ENCODE results near the gene NEUROG2.

The NEUROG2 gene

DNA sequence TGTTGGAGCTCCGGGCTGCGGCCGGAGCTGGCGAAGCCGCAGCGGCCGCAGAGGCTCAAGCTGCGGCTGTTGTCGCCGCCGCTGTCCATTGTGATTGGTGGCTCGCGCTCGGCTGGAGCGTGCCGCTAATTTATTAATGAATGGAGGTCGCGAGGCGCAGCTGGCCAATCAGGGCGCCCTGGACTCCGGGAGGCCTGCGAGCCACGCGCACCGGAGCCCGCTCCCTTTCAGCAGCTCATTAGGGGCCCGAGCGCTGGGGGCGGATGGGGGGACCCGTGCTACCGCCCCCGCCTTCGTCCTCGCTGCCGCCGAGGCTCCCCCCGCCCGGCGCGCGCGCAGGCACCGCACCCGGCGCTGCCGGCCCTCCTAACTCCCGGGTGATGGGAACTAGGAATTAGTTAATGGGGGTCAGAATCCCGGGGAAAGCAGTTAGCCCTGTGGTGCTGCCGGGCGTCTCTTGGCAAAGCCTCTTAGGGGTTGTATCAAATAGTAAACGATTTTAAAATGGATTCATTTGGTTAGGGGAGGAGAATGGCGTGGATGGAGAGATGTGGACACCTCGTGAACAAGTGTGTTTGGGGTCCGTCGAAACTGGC lies 589 bp upstream of the NEUROG2 start:
- H3K9me3 Mint-ChIP-seq, result no peaks in the 10 kb centered on the region
- no peaks in the 10 kb centered on the region for H3K36me3 Mint-ChIP-seq (ENCODE audit: low read depth)
- no peak for DNase-seq (ENCODE audit: low spot score)
- peaks cover 92% of the 10 kb centered on the region for H3K27me3 Mint-ChIP-seq (ENCODE audit: low read depth)
- H3K27ac Mint-ChIP-seq, result no peak overlapping the region
- H3K4me1 Mint-ChIP-seq (ENCODE audit: low read depth), result peaks cover 48% of the 10 kb centered on the region
- H3K4me3 Mint-ChIP-seq, result peak overlapping the region; percentile 85

GRCh38 chr4:112515198-112516065 lies 548 bp downstream of the NEUROG2 start:
- no peaks in the 10 kb centered on the region for H3K36me3 Mint-ChIP-seq (ENCODE audit: low read depth)
- peaks cover 48% of the 10 kb centered on the region for H3K4me1 Mint-ChIP-seq (ENCODE audit: low read depth)
- H3K27me3 Mint-ChIP-seq (ENCODE audit: low read depth), result peaks cover 90% of the 10 kb centered on the region
- peak overlapping the region; percentile 85 for H3K4me3 Mint-ChIP-seq
- H3K27ac Mint-ChIP-seq, result peak overlapping the region; percentile 81
- H3K9me3 Mint-ChIP-seq, result no peaks in the 10 kb centered on the region
- DNase-seq (ENCODE audit: low spot score), result peak; percentile 47

DNA sequence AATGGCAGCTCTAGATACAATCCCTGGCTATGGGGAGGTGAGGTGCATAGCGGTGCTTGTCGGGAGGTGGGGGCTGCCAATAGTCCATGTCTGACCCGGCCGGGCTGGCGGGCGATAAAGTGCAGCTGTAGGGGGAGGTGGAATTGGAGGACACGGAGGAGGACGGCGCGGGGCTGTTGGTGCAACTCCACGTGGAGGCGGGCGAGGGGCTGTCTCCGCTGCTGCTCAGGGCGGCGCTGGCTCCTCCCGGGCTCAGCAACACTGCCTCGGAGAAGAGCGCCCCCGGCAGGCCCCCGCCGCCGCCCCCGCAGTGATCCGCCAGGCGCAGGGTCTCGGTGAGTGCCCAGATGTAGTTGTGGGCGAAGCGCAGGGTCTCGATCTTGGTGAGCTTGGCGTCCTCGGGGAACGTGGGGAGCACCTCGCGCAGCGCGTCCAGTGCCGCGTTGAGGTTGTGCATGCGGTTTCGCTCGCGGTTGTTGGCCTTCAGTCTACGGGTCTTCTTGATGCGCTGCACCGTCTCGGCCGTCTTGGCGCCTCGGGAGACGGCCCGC lies 1.3 kb downstream of the NEUROG2 start:
- Mint-ChIP-seq H3K27ac (peak overlapping the region; percentile 37), H3K9me3 (no peaks in the 10 kb centered on the region), H3K4me1 (ENCODE audit: low read depth) (peaks cover 47% of the 10 kb centered on the region), H3K36me3 (ENCODE audit: low read depth) (no peaks in the 10 kb centered on the region), H3K4me3 (peak overlapping the region; percentile 85), H3K27me3 (ENCODE audit: low read depth) (peaks cover 88% of the 10 kb centered on the region)
- no peak for DNase-seq (ENCODE audit: low spot score)

DNA sequence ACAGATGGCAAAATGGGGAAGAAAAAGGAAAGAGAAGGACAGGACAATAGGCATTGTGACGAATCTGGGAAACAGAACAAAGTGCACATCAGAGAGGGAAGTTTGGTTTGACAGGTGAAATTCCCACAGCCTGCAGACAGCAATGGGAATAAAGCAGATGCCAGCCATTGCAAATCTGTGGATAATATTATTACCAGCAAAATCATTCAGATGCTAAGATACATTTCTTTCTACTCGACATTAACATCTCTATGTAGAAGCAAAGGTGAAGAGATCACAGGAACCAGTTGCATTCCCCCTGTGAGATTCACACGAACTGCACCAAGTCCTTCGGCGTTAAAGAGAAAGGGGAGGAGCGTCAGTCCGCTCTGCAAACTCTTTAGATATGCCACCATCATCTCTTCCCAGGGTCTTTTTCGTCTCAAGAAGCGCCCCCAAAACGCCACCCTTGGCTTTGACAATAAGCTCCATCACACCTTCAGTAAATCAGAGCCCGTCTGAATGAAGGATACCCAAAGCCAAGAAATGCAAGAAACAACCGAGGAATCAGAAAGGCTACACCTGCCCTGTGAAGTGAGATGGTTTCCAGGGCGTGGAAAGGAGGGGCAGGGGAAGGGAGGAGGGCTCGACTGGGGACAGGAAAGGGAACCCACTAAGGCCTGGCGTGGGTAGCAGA lies 1.9 kb downstream of the NEUROG2 start:
- Mint-ChIP-seq H3K27ac (peak overlapping the region; percentile 37), H3K4me3 (peak overlapping the region; percentile 85), H3K36me3 (ENCODE audit: low read depth) (no peaks in the 10 kb centered on the region), H3K4me1 (ENCODE audit: low read depth) (peaks cover 50% of the 10 kb centered on the region), H3K27me3 (ENCODE audit: low read depth) (peaks cover 88% of the 10 kb centered on the region), H3K9me3 (no peaks in the 10 kb centered on the region)
- no peak for DNase-seq (ENCODE audit: low spot score)

DNA sequence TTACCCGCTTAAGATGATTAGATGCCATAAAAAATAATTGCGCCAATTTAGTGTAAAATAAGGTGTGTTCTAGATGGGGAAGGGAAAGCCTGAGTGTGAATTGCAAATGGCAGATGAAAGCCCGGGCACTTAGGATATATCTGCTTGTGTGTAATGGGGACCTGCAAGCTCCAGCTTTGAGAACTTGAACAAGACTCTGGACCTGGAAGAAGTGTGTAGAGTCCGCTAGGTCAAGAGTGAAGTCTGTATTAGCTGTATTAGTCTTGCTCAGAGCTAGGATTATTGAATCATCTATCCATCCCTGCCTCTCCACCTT lies 4.2 kb downstream of the NEUROG2 start:
- H3K4me3 Mint-ChIP-seq, result no peak overlapping the region
- H3K27me3 Mint-ChIP-seq (ENCODE audit: low read depth), result peaks cover 85% of the 10 kb centered on the region
- no peak for DNase-seq (ENCODE audit: low spot score)
- no peaks in the 10 kb centered on the region for H3K36me3 Mint-ChIP-seq (ENCODE audit: low read depth)
- no peaks in the 10 kb centered on the region for H3K9me3 Mint-ChIP-seq
- peaks cover 38% of the 10 kb centered on the region for H3K4me1 Mint-ChIP-seq (ENCODE audit: low read depth)
- H3K27ac Mint-ChIP-seq, result no peak overlapping the region

- Mint-ChIP-seq H3K36me3 (ENCODE audit: low read depth) (no peaks in the 10 kb centered on the region), H3K27ac (no peak overlapping the region), H3K9me3 (no peaks in the 10 kb centered on the region), H3K4me1 (ENCODE audit: low read depth) (peaks cover 37% of the 10 kb centered on the region), H3K4me3 (peak overlapping the region; percentile 52), H3K27me3 (ENCODE audit: low read depth) (peaks cover 86% of the 10 kb centered on the region)
- DNase-seq (ENCODE audit: low spot score), result no peak
These were observed 4.7 kb downstream of the NEUROG2 start for GRCh38 chr4:112511093-112511802.

DNA sequence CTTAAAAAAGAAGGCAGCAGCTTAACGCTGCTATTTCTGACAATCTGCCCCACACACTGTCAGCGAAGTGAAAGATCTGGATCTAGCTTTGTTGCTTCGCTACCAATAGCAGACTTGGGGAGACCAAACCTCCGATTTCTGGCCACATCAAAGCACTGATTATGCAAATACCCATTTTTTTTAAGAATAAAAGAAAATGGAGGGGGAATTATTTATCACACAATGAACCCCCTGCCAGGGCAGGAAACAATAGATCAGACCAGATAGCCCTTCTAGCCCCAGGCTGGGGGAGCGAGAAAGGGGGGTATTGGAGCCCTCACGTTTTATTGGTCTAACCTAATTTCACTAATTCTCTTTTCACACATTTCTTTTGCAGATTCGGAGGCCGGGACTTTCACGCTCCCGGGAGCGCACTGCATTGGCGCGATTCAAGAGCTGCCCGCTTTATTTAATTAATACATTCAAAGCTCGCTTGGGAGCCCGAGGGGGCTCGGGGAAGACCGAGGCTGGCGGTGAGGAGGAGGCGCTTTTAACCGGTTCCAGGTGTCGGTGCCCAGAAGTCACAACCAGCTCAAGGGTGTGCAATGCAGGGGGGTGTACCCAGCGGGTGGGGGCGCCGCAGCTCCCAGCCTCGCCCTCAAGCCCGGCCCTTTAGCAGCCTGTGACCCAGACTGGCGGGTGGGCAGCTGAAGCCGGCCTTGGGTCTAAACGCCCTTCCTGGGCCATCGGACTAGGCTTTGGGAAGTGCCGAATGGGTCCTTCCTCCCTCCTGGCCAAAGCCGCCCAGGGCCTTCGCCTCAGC lies 5.5 kb downstream of the NEUROG2 start:
- H3K27me3 Mint-ChIP-seq (ENCODE audit: low read depth), result peaks cover 87% of the 10 kb centered on the region
- no peaks in the 10 kb centered on the region for H3K36me3 Mint-ChIP-seq (ENCODE audit: low read depth)
- H3K4me1 Mint-ChIP-seq (ENCODE audit: low read depth), result peaks cover 37% of the 10 kb centered on the region
- H3K4me3 Mint-ChIP-seq, result no peak overlapping the region
- DNase-seq (ENCODE audit: low spot score), result no peak
- H3K27ac Mint-ChIP-seq, result no peak overlapping the region
- H3K9me3 Mint-ChIP-seq, result no peaks in the 10 kb centered on the region

- Mint-ChIP-seq H3K27me3 (ENCODE audit: low read depth) (peaks cover 85% of the 10 kb centered on the region), H3K9me3 (no peaks in the 10 kb centered on the region), H3K4me1 (ENCODE audit: low read depth) (peaks cover 34% of the 10 kb centered on the region), H3K27ac (peak overlapping the region; percentile 49), H3K36me3 (ENCODE audit: low read depth) (no peaks in the 10 kb centered on the region), H3K4me3 (peak overlapping the region; percentile 55)
- no peak for DNase-seq (ENCODE audit: low spot score)
These were observed 6.5 kb downstream of the NEUROG2 start for GRCh38 chr4:112509243-112510141.

DNA sequence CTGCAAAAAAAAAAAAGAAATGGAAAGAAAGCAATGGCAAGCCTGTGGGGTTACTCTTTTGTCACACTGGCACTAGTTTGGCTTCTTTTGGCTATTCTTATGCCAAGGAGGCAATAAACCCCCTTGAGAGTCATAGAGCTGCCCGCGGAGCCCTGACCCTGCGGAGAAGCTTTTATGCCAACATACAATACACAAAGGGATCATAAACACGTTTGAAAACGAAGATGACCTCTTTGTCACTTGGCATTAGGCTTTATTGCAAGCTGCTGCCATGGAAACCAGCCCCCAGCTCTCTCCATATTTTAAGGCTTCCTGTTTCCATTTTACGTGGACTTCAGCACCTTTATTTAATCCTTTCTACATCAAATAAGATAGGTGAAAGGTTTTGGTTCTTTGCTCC lies 7.6 kb downstream of the NEUROG2 start:
- H3K27ac Mint-ChIP-seq, result no peak overlapping the region
- no peaks in the 10 kb centered on the region for H3K36me3 Mint-ChIP-seq (ENCODE audit: low read depth)
- H3K4me3 Mint-ChIP-seq, result no peak overlapping the region

GRCh38 chr4:112504807-112505206 lies 11.2 kb downstream of the NEUROG2 start:
- Mint-ChIP-seq H3K4me3 (no peak overlapping the region), H3K36me3 (ENCODE audit: low read depth) (no peaks in the 10 kb centered on the region), H3K9me3 (no peaks in the 10 kb centered on the region), H3K4me1 (ENCODE audit: low read depth) (peaks cover 13% of the 10 kb centered on the region), H3K27me3 (ENCODE audit: low read depth) (peaks cover 69% of the 10 kb centered on the region), H3K27ac (no peak overlapping the region)
- no peak for DNase-seq (ENCODE audit: low spot score)

More for the DNA sequence above, 7.6 kb downstream of the NEUROG2 start:
- DNase-seq (ENCODE audit: low spot score), result no peak
- H3K27me3 Mint-ChIP-seq (ENCODE audit: low read depth), result peaks cover 82% of the 10 kb centered on the region
- H3K4me1 Mint-ChIP-seq (ENCODE audit: low read depth), result peaks cover 25% of the 10 kb centered on the region
- no peaks in the 10 kb centered on the region for H3K9me3 Mint-ChIP-seq

DNA sequence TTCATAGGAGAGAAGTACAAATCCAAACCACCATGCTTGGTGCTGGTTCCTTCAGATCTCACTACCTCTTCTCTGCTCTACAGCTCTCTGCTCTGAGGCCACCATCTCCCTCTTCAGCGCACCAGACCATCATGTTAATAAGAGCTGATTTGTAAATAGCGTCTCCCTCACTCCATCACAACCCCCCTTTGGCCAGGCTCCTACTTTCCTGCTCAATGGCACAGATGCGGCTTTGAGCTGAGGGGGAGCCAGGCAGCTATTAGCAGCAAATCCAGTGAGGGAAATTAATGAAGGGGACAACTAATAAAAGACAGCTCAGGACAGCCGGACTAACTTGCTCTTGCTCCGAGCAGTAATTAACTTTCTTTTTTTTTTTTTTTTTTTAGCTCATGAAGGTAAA lies 13.1 kb downstream of the NEUROG2 start:
- no peaks in the 10 kb centered on the region for H3K9me3 Mint-ChIP-seq
- no peak overlapping the region for H3K27ac Mint-ChIP-seq
- H3K4me1 Mint-ChIP-seq (ENCODE audit: low read depth), result no peaks in the 10 kb centered on the region
- H3K4me3 Mint-ChIP-seq, result no peak overlapping the region
- DNase-seq (ENCODE audit: low spot score), result no peak
- H3K27me3 Mint-ChIP-seq (ENCODE audit: low read depth), result peaks cover 49% of the 10 kb centered on the region
- no peaks in the 10 kb centered on the region for H3K36me3 Mint-ChIP-seq (ENCODE audit: low read depth)

- no peak overlapping the region for H3K27ac Mint-ChIP-seq
These were observed 23.7 kb downstream of the NEUROG2 start for GRCh38 chr4:112492321-112492720.

More at GRCh38 chr4:112492321-112492720, 23.7 kb downstream of the NEUROG2 start:
- H3K27me3 Mint-ChIP-seq (ENCODE audit: low read depth), result peaks cover 2% of the 10 kb centered on the region
- peaks cover 14% of the 10 kb centered on the region for H3K9me3 Mint-ChIP-seq
- H3K4me3 Mint-ChIP-seq, result no peak overlapping the region
- H3K36me3 Mint-ChIP-seq (ENCODE audit: low read depth), result no peaks in the 10 kb centered on the region
- H3K4me1 Mint-ChIP-seq (ENCODE audit: low read depth), result no peaks in the 10 kb centered on the region
- no peak for DNase-seq (ENCODE audit: low spot score)

Measured in T-helper 2 cell treated with Interferon-gamma antibody and Interleukin-4, amounts not matched to agents 5 μg/mL and 100 μg/mL, for 36 hours (primary cell).